ENCODE measurements around the gene FAM161B. TPM values are rescaled to one million over a fixed set of nuclear protein-coding genes. Genes with fewer than 3 reads are reported as not detected.
"Not testable (repeated sequence)": the region's sequence is repeated elsewhere in the genome, so short reads cannot be mapped to it uniquely, and the experiment has no call there.

Gene FAM161B
- polyA plus RNA-seq, 4 donors, result 2.0 to 5.1 (median 3.1) TPM

DNA sequence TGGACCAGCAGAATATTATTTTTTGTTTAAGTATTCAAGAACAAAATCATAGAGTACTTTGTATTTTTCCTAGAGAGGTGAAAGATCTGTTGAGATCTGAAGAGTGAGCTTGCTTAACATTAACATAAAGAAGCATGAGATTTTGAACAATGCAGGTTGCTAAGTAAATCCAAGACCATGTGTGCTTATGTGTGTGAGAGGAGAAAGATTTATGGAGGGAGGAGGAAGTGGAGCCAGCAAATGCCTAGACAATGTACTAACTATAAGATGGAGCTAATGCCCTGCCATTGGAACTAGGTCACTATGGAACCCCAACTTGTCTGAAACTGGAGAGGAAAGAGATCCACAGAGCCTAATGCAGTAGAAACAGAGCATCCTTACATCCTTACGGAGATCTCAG is 13.3 kb downstream of the FAM161B start:
- Histone ChIP-seq H3K4me1 (ENCODE audit: control insufficient read depth in 3 of 3, insufficient read depth in 2 of 3, low read depth in 1 of 3, low read length in 2 of 3) (no peaks in the 10 kb centered on the region), H3K36me3 (ENCODE audit: control insufficient read depth in 3 of 3, insufficient read depth in 2 of 3, low read depth in 1 of 3, low read length in 3 of 3) (peaks cover 0 to 41% (median 7%) of the 10 kb centered on the region in 3 donors), H3K4me3 (ENCODE audit: low read depth in 1 of 3, low read length in 3 of 3) (no peak overlapping the region), H3K9me3 (ENCODE audit: control insufficient read depth in 2 of 2, insufficient read depth in 1 of 2, low read depth in 1 of 2, low read length in 1 of 2) (no peaks in the 10 kb centered on the region), H3K27ac (ENCODE audit: low read depth in 1 of 3, low read length in 2 of 3) (no peak overlapping the region), H3K27me3 (ENCODE audit: control insufficient read depth in 3 of 3, insufficient read depth in 3 of 3, low read length in 3 of 3) (peaks cover 0 to 9% (median 0%) of the 10 kb centered on the region in 3 donors)
- FAIRE-seq (no peak), DNase-seq (no peak)
- WGBS, 3 donors, result 93 to 100% (median 100%) methylated on average over 1 of the region's 1 CpG

DNA sequence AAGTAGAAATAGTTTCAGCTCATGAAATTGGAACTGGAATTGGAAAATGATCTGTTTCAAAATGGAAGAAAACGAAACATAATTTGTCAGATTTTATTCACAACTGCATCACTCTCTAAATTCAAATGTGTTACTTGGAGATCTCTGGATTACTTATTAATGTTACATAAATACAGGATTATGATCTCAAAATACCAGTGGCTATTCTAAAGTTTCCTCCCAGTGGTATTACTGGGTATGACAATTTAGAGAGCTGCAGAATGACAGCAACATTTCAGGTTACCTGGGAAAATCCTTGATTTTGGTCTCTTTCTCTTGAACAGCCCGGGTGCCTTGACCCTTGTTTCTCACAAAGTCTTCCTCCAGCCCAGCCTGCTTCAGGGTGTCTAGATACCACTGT is 14.2 kb downstream of the FAM161B start:
- peaks cover 0 to 39% (median 12%) of the 10 kb centered on the region in 3 donors for H3K36me3 ChIP-seq (ENCODE audit: control insufficient read depth in 3 of 3, insufficient read depth in 2 of 3, low read depth in 1 of 3, low read length in 3 of 3)

DNA sequence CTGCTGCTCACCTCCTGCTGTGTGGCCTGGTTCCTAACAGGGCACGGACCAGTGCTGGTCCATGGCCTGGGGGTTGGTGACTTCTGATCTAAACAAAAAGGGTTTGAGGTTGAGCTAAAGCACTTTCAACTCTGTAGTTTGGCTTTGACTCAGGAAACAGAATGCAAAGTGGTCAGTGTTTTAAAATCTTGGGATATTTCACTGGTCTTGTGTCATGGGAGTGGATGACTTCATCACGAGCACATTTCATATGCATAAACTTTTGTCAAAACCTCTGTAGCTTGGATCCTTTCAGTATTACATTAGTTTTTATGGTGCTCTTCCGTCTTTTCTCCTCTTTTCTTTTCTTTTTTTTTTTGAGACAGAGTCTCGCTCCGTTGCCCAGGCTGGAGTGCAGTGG is 25.6 kb downstream of the FAM161B start:
- no peaks in the 10 kb centered on the region for H3K27me3 ChIP-seq (ENCODE audit: control insufficient read depth in 3 of 3, insufficient read depth in 3 of 3, low read length in 3 of 3)
- H3K36me3 ChIP-seq (ENCODE audit: control insufficient read depth in 3 of 3, insufficient read depth in 2 of 3, low read depth in 1 of 3, low read length in 3 of 3), result peaks cover 21 to 38% (median 28%) of the 10 kb centered on the region in 3 donors
- WGBS, 3 donors, result 82 to 84% (median 83%) methylated on average over 5 of the region's 5 CpGs
- DNase-seq, result no peak
- H3K9me3 ChIP-seq (ENCODE audit: control insufficient read depth in 2 of 2, insufficient read depth in 1 of 2, low read depth in 1 of 2, low read length in 1 of 2), result no peaks in the 10 kb centered on the region
- FAIRE-seq, result no peak
- no peaks in the 10 kb centered on the region for H3K4me1 ChIP-seq (ENCODE audit: control insufficient read depth in 3 of 3, insufficient read depth in 2 of 3, low read depth in 1 of 3, low read length in 2 of 3)
- no peak overlapping the region for H3K27ac ChIP-seq (ENCODE audit: low read depth in 1 of 3, low read length in 2 of 3)
- H3K4me3 ChIP-seq (ENCODE audit: low read depth in 1 of 3, low read length in 3 of 3), result no peak overlapping the region

More for the DNA sequence above, 14.2 kb downstream of the FAM161B start:
- no peak overlapping the region for H3K4me3 ChIP-seq (ENCODE audit: low read depth in 1 of 3, low read length in 3 of 3)
- peaks cover 0 to 7% (median 0%) of the 10 kb centered on the region in 3 donors for H3K27me3 ChIP-seq (ENCODE audit: control insufficient read depth in 3 of 3, insufficient read depth in 3 of 3, low read length in 3 of 3)
- peak; percentile 11 to 14 for DNase-seq
- WGBS, 3 donors, result 75 to 88% (median 77%) methylated on average over 2 of the region's 2 CpGs
- H3K27ac ChIP-seq (ENCODE audit: low read depth in 1 of 3, low read length in 2 of 3), result no peak overlapping the region
- H3K9me3 ChIP-seq (ENCODE audit: control insufficient read depth in 2 of 2, insufficient read depth in 1 of 2, low read depth in 1 of 2, low read length in 1 of 2), result no peaks in the 10 kb centered on the region
- no peaks in the 10 kb centered on the region for H3K4me1 ChIP-seq (ENCODE audit: control insufficient read depth in 3 of 3, insufficient read depth in 2 of 3, low read depth in 1 of 3, low read length in 2 of 3)
- no peak for FAIRE-seq

DNA sequence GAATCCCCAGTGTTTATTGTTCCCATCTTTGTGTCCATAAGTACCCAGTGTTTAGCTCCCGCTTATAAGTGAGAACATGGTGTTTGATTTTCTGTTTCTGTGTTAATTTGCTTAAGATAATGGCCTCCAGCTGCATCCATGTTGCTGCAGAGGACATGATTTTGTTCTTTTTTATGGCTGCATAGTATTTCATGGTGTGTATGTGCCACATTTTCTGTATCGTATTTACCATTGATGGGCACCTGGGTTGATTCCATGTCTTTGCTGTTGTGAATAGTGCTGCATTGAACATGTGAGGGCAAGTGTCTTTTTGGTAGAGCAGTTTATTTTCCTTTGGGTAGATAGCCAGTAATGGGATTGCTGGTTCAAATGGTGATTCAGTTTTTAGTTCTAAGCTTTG is 30.4 kb downstream of the FAM161B start:
- WGBS, 3 donors, result 93 to 100% (median 98%) methylated on average over 2 of the region's 2 CpGs

DNA sequence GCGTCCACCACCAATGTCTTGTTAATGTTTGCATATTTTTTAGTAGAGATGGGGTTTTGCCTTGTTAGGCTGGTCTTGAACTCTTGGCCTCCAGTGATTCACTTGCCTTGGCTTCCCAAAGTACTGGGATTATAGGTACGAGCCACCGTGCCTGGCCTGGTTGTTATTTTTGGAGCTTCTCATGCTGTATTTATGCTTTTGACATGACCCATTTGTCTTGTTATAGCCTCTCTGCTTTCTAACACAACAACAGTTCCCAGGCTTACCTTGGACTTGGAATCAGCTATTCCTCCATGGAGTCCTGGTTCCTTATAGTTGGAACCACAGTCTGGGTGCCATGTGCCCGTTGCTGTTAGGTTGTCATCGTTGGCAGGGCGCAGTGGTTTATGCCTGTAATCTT is 33.6 kb downstream of the FAM161B start:
- WGBS, 3 donors, result 88 to 95% (median 88%) methylated on average over 6 of the region's 6 CpGs
- H3K4me3 ChIP-seq (ENCODE audit: low read depth in 1 of 3, low read length in 3 of 3), result no peak overlapping the region
- H3K4me1 ChIP-seq (ENCODE audit: control insufficient read depth in 3 of 3, insufficient read depth in 2 of 3, low read depth in 1 of 3, low read length in 2 of 3), result no peaks in the 10 kb centered on the region
- DNase-seq (no peak), FAIRE-seq (no peak)
- H3K36me3 ChIP-seq (ENCODE audit: control insufficient read depth in 3 of 3, insufficient read depth in 2 of 3, low read depth in 1 of 3, low read length in 3 of 3), result peaks cover 9 to 46% (median 10%) of the 10 kb centered on the region in 3 donors
- no peaks in the 10 kb centered on the region for H3K27me3 ChIP-seq (ENCODE audit: control insufficient read depth in 3 of 3, insufficient read depth in 3 of 3, low read length in 3 of 3)
- no peak overlapping the region for H3K27ac ChIP-seq (ENCODE audit: low read depth in 1 of 3, low read length in 2 of 3)
- H3K9me3 ChIP-seq (ENCODE audit: control insufficient read depth in 2 of 2, insufficient read depth in 1 of 2, low read depth in 1 of 2, low read length in 1 of 2), result no peaks in the 10 kb centered on the region

More for the DNA sequence above, 30.4 kb downstream of the FAM161B start:
- not testable (repeated sequence) for H3K4me3 ChIP-seq (ENCODE audit: low read depth in 1 of 3, low read length in 3 of 3); H3K4me1 ChIP-seq (ENCODE audit: control insufficient read depth in 3 of 3, insufficient read depth in 2 of 3, low read depth in 1 of 3, low read length in 2 of 3); DNase-seq; H3K9me3 ChIP-seq (ENCODE audit: control insufficient read depth in 2 of 2, insufficient read depth in 1 of 2, low read depth in 1 of 2, low read length in 1 of 2); H3K27ac ChIP-seq (ENCODE audit: low read depth in 1 of 3, low read length in 2 of 3); FAIRE-seq; H3K27me3 ChIP-seq (ENCODE audit: control insufficient read depth in 3 of 3, insufficient read depth in 3 of 3, low read length in 3 of 3)
- H3K36me3 ChIP-seq (ENCODE audit: control insufficient read depth in 3 of 3, insufficient read depth in 2 of 3, low read depth in 1 of 3, low read length in 3 of 3), result peaks cover 16 to 38% (median 24%) of the 10 kb centered on the region in 3 donors

DNA sequence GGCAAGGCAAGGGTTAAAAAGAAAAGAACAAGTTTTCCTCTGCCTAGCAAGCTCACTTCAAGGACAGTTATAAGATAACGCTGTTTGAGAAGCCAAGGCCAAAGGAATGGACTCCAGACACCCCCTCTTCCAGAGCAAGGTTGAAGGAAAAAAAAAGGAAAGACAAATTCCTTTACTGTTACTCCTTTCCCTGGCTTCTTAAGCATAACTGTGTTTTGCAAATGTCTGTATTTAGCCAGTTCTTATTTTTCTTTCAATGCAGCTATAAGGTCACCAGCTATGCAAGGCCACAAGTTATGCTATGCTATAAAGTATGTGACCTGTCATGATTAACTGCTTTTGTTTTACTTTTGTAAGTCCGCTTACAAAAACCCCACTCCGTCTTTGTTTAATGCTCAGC is 36.6 kb downstream of the FAM161B start:
- Histone ChIP-seq H3K4me3 (ENCODE audit: low read depth in 1 of 3, low read length in 3 of 3) (no peak overlapping the region), H3K9me3 (ENCODE audit: control insufficient read depth in 2 of 2, insufficient read depth in 1 of 2, low read depth in 1 of 2, low read length in 1 of 2) (no peaks in the 10 kb centered on the region), H3K27ac (ENCODE audit: low read depth in 1 of 3, low read length in 2 of 3) (no peak overlapping the region), H3K4me1 (ENCODE audit: control insufficient read depth in 3 of 3, insufficient read depth in 2 of 3, low read depth in 1 of 3, low read length in 2 of 3) (no peaks in the 10 kb centered on the region), H3K36me3 (ENCODE audit: control insufficient read depth in 3 of 3, insufficient read depth in 2 of 3, low read depth in 1 of 3, low read length in 3 of 3) (peaks cover 13 to 39% (median 15%) of the 10 kb centered on the region in 3 donors), H3K27me3 (ENCODE audit: control insufficient read depth in 3 of 3, insufficient read depth in 3 of 3, low read length in 3 of 3) (no peaks in the 10 kb centered on the region)
- 81 to 85% (median 81%) methylated on average over 3 of the region's 3 CpGs for WGBS, 3 donors
- no peak for DNase-seq
- FAIRE-seq, result no peak

DNA sequence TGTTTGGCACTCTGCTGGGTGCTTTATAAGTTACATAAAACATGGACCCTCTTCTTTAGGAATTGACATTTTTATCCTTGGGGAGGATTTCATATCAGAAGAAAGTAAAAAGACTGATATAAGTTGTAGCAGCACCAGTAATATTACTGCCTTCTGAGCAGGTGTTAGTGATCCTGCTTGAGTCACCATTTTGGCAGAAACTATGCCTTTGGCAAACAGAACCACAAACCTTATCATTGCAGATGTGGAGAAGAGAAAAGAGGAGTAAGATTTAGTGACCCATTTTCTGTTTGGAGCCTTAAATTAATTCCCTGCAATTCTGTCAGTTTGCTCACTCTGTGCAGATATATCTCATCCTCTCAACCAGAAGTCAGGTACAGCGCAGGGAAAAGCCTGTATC is 40.2 kb downstream of the FAM161B start:
- Histone ChIP-seq H3K27me3 (ENCODE audit: control insufficient read depth in 3 of 3, insufficient read depth in 3 of 3, low read length in 3 of 3) (no peaks in the 10 kb centered on the region), H3K9me3 (ENCODE audit: control insufficient read depth in 2 of 2, insufficient read depth in 1 of 2, low read depth in 1 of 2, low read length in 1 of 2) (no peaks in the 10 kb centered on the region), H3K36me3 (ENCODE audit: control insufficient read depth in 3 of 3, insufficient read depth in 2 of 3, low read depth in 1 of 3, low read length in 3 of 3) (peaks cover 18 to 41% (median 26%) of the 10 kb centered on the region in 3 donors), H3K4me1 (ENCODE audit: control insufficient read depth in 3 of 3, insufficient read depth in 2 of 3, low read depth in 1 of 3, low read length in 2 of 3) (no peaks in the 10 kb centered on the region), H3K4me3 (ENCODE audit: low read depth in 1 of 3, low read length in 3 of 3) (no peak overlapping the region), H3K27ac (ENCODE audit: low read depth in 1 of 3, low read length in 2 of 3) (no peak overlapping the region)
- WGBS, 3 donors, result 100% methylated on average over 1 of the region's 1 CpG
- no peak for DNase-seq
- FAIRE-seq, result no peak

DNA sequence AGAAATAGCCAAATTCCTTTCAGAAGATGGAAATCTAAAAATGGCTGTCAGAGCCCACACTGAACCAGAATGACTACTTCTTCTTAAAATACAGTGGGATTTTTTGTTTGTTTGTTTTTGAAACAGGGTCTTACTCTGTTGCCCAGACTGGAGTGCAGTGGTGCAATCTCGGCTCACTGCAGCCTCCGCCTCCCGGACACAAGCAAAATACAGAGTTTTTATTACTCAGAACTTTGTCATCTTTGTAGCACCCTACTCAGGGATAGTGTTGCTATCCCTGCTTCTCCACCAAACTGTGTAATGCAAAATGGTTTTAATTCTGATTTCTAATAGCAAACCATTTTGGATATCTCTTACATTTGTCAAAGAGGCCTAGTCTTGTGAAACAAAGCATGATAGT is 46.9 kb downstream of the FAM161B start:
- DNase-seq (no peak), FAIRE-seq (no peak)
- peaks cover 21 to 48% (median 30%) of the 10 kb centered on the region in 3 donors for H3K36me3 ChIP-seq (ENCODE audit: control insufficient read depth in 3 of 3, insufficient read depth in 2 of 3, low read depth in 1 of 3, low read length in 3 of 3)
- WGBS, 3 donors, result 78 to 81% (median 80%) methylated on average over 3 of the region's 3 CpGs
- no peak overlapping the region for H3K4me3 ChIP-seq (ENCODE audit: low read depth in 1 of 3, low read length in 3 of 3)
- no peaks in the 10 kb centered on the region for H3K4me1 ChIP-seq (ENCODE audit: control insufficient read depth in 3 of 3, insufficient read depth in 2 of 3, low read depth in 1 of 3, low read length in 2 of 3)
- H3K27me3 ChIP-seq (ENCODE audit: control insufficient read depth in 3 of 3, insufficient read depth in 3 of 3, low read length in 3 of 3), result no peaks in the 10 kb centered on the region
- H3K27ac ChIP-seq (ENCODE audit: low read depth in 1 of 3, low read length in 2 of 3), result no peak overlapping the region
- no peaks in the 10 kb centered on the region for H3K9me3 ChIP-seq (ENCODE audit: control insufficient read depth in 2 of 2, insufficient read depth in 1 of 2, low read depth in 1 of 2, low read length in 1 of 2)

DNA sequence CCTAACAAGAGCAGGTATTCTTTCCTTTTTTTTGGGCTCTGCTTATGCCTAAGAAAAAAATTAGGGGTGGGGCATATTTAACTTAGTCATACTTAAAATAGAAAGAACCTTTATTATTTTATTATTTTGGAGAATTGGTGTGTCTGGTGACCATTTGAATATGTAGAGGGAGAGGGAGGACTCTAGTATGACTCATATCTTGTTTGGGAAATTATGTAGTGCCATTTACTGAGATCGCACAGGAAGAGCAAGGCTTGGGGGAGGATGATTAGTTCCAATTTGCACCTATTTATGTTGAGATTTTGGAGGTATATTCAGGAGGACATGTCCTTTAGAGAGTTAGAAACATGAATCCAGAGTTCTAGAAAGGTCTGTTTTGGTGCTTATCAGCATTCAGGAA is 53.4 kb downstream of the FAM161B start:
- Histone ChIP-seq H3K27me3 (ENCODE audit: control insufficient read depth in 3 of 3, insufficient read depth in 3 of 3, low read length in 3 of 3) (no peaks in the 10 kb centered on the region), H3K4me1 (ENCODE audit: control insufficient read depth in 3 of 3, insufficient read depth in 2 of 3, low read depth in 1 of 3, low read length in 2 of 3) (no peaks in the 10 kb centered on the region), H3K9me3 (ENCODE audit: control insufficient read depth in 2 of 2, insufficient read depth in 1 of 2, low read depth in 1 of 2, low read length in 1 of 2) (no peaks in the 10 kb centered on the region), H3K4me3 (ENCODE audit: low read depth in 1 of 3, low read length in 3 of 3) (no peak overlapping the region), H3K27ac (ENCODE audit: low read depth in 1 of 3, low read length in 2 of 3) (no peak overlapping the region), H3K36me3 (ENCODE audit: control insufficient read depth in 3 of 3, insufficient read depth in 2 of 3, low read depth in 1 of 3, low read length in 3 of 3) (peaks cover 11 to 41% (median 41%) of the 10 kb centered on the region in 3 donors)
- FAIRE-seq (no peak), DNase-seq (no peak)
- WGBS, 3 donors, result 62 to 92% (median 77%) methylated on average over 1 of the region's 1 CpG

Data from small intestine (tissue), 7 donors.